GM21786 (cell line): Measurements from ENCODE around the gene DUSP3.

Source experiments
- ATAC-seq: cut with Tn5 transposase; IDR thresholded peaks from one replicate; pipeline ENCODE4 v1.9.1; 2021; ENCODE audit not compliant: unreplicated experiment

Gene DUSP3

GRCh38 chr17:43736389-43736788 is 42.4 kb downstream of the DUSP3 start:
- ATAC-seq: no peak

- ATAC-seq: no peak
These were observed 44.4 kb downstream of the DUSP3 start for GRCh38 chr17:43734376-43734775.

- no peak for ATAC-seq
These were observed 44.8 kb downstream of the DUSP3 start for GRCh38 chr17:43733956-43734355.

- ATAC-seq: no peak
These were observed 45.8 kb downstream of the DUSP3 start for GRCh38 chr17:43732958-43733357.

GRCh38 chr17:43728081-43728480 is 50.7 kb downstream of the DUSP3 start:
- ATAC-seq: no peak

GRCh38 chr17:43723697-43724359 is 54.9 kb downstream of the DUSP3 start:
- ATAC-seq: no peak

GRCh38 chr17:43722870-43723665 is 55.7 kb downstream of the DUSP3 start:
- ATAC-seq: no peak

- no peak for ATAC-seq
These were observed 56.5 kb downstream of the DUSP3 start for GRCh38 chr17:43722269-43722619.

- no peak for ATAC-seq
These were observed 57.1 kb downstream of the DUSP3 start for GRCh38 chr17:43721537-43722268.

- ATAC-seq: no peak
These were observed 58.3 kb downstream of the DUSP3 start for GRCh38 chr17:43720311-43721060.

- ATAC-seq: no peak
These were observed 59.2 kb downstream of the DUSP3 start for GRCh38 chr17:43719578-43719977.

- ATAC-seq: no peak
These were observed 60.2 kb downstream of the DUSP3 start for GRCh38 chr17:43718544-43718943.

- no peak for ATAC-seq
These were observed 60.9 kb downstream of the DUSP3 start for GRCh38 chr17:43717913-43718312.
